Measurements from ENCODE around the gene CDT1.

- TF ChIP-seq CTCF (IDR thresholded peaks at IDR 0.05; ENCODE audit: insufficient read depth, low read length, poor library complexity, severe bottlenecking), result no peak
- TF ChIP-seq EZH2phosphoT487 (conservative IDR thresholded peaks at IDR 0.05; ENCODE audit: low read length), result no peak
Measured at GRCh38 chr16:88761830-88762229, 41.8 kb upstream of the CDT1 start.
